ENCODE measurements around the gene ELF2.
"Not testable (repeated sequence)": the region's sequence is repeated elsewhere in the genome, so short reads cannot be mapped to it uniquely, and the experiment has no call there.

The ELF2 gene

DNA sequence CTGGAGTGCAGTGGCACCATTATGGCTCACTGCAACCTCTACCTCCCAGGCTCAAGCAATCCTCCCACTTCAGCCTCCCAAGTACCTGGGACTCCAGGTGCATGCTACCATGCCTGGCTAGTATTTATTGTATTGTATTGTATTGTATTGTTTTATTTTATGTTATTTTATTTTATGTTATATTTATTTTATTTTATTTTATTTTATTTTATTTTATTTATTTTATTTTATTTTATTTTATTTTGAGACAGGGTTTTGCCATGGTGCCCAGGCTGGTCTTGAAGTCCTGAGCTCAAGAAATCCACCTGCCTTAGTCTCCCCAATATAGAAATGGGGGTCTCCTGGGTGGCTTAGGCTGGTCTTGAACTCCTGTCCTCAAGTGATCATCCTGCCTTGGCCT is 42.6 kb downstream of the ELF2 start:
- no peak overlapping the region for H3K27ac Mint-ChIP-seq
- peaks cover 12% of the 10 kb centered on the region for H3K36me3 Mint-ChIP-seq
- H3K9me3 Mint-ChIP-seq: no peaks in the 10 kb centered on the region
- DNase-seq (ENCODE audit: low spot score in 2 of 2) (no peak), ATAC-seq (no peak)
- no peaks in the 10 kb centered on the region for H3K4me1 Mint-ChIP-seq
- H3K4me3 Mint-ChIP-seq: no peak overlapping the region

DNA sequence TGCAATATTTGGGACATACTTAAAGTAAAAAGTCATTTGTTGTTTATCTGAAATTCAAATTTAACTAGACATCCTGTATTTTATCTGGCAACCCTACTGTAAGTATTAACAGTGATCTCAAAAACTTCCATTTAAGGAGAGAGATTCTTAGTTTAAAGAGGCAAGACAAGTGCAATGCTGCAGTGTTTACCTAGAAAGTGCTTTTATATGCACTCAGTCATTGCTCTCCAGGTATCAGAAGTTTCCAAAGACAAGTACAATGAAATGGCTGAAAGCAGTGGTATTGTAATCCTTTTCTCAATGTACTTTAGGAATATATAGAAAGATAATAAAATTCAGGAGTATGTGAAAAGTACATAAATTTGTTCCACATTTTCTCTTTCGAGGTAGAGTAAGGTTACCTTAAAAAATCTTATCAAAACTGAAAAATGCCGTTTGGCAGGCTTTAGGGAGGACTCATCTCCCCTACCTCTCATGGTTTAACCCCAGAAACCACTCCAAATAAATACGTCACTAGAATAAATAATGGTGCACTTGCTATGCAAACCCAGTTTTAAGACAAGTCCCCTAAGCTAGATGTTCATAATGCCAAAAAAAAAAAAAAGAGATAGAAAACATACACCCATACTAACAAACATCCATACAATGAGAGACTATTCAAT is 45.7 kb downstream of the ELF2 start:
- no peaks in the 10 kb centered on the region for H3K9me3 Mint-ChIP-seq

DNA sequence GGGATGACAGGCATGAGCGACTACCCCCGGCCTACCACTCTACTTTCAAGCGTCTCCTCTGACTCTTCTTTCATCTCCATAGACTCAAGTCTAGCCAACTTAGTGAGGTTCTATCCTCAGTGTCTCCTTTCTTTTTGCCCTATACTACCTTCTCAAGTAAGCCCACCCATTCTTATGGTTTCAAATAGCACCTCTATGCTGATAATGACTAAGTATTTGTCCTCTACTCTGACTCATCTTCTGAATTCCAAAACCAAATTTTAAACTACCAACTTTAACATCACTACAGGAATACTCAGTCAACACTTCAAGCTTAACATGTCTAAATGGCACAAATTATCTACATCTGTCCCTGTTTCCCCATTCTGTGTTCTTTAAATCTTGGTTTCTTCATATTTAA is 47.8 kb downstream of the ELF2 start:
- Mint-ChIP-seq H3K4me1 (no peaks in the 10 kb centered on the region), H3K4me3 (no peak overlapping the region), H3K36me3 (no peaks in the 10 kb centered on the region), H3K27ac (no peak overlapping the region), H3K9me3 (no peaks in the 10 kb centered on the region)
- peak; percentile 51 for ATAC-seq
- DNase-seq (ENCODE audit: low spot score in 2 of 2): no peak

More for the DNA sequence above, 45.7 kb downstream of the ELF2 start:
- H3K4me3 Mint-ChIP-seq: no peak overlapping the region
- H3K4me1 Mint-ChIP-seq: no peaks in the 10 kb centered on the region
- no peak overlapping the region for H3K27ac Mint-ChIP-seq
- ATAC-seq (no peak), DNase-seq (ENCODE audit: low spot score in 2 of 2) (no peak)
- peaks cover 6% of the 10 kb centered on the region for H3K36me3 Mint-ChIP-seq

DNA sequence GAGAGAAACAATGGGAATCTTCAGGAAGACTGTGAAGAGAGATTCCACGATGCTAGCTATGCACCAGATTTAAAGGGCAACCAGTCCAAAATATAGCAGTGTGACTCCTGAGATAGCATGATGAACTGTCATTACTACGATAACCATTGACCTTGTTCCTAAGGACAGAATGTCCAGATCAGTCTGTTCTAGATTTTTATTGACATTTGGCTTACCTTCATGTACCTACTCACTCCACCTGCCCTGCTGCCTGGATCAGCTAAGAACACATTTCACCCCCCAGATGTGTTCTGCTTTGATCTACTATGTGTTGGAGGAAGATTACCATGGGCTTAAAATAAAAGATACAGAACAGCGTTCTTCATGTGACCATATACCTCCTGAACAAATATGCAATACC is 50.1 kb downstream of the ELF2 start:
- Mint-ChIP-seq H3K9me3 (no peaks in the 10 kb centered on the region), H3K4me3 (no peak overlapping the region), H3K4me1 (no peaks in the 10 kb centered on the region), H3K27ac (no peak overlapping the region), H3K36me3 (no peaks in the 10 kb centered on the region)
- ATAC-seq (no peak), DNase-seq (ENCODE audit: low spot score in 2 of 2) (no peak)

DNA sequence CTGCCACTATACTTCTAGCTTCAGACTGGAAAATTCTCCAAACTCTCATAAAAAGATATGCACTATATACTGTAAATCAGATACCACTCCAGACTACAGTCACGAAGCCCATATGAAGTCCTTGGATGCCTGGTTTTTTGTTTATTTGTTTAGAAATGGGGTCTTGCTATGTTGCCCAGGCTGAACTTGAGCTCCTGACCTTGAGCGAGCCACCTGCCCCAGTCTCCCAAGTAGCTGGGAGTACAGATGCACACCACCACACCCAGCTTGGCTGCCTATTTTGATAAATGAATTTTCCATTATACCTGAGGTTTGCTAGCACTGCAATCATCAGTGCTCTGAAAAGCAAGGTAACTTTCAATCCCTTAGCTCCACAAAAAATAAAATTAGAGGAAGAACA is 53.1 kb downstream of the ELF2 start:
- no peak overlapping the region for H3K27ac Mint-ChIP-seq
- H3K36me3 Mint-ChIP-seq: no peaks in the 10 kb centered on the region
- no peak overlapping the region for H3K4me3 Mint-ChIP-seq
- H3K9me3 Mint-ChIP-seq: no peaks in the 10 kb centered on the region
- DNase-seq (ENCODE audit: low spot score in 2 of 2) (no peak), ATAC-seq (no peak)
- H3K4me1 Mint-ChIP-seq: no peaks in the 10 kb centered on the region

DNA sequence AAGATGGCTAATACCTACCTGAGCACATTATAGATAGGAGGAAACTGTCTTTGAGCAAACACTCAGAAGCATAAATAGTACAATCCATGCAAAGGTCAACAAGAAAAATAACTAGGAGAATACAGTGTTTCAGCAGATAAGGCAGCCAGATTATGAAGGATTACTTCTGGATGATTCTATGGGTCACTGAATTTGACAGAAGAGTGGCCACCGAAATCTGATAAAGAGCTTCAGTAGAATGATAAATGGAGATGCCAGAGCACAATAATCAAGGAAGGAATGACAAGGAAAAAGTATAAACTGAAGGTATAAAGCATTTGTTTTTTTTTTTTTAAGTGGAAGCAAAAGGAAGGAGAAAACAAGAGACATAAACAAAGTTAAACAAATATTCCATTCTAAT is 58.7 kb downstream of the ELF2 start:
- DNase-seq (ENCODE audit: low spot score in 2 of 2) (no peak), ATAC-seq (no peak)
- no peak overlapping the region for H3K4me3 Mint-ChIP-seq
- no peak overlapping the region for H3K27ac Mint-ChIP-seq
- no peaks in the 10 kb centered on the region for H3K36me3 Mint-ChIP-seq
- no peaks in the 10 kb centered on the region for H3K9me3 Mint-ChIP-seq
- H3K4me1 Mint-ChIP-seq: no peaks in the 10 kb centered on the region

DNA sequence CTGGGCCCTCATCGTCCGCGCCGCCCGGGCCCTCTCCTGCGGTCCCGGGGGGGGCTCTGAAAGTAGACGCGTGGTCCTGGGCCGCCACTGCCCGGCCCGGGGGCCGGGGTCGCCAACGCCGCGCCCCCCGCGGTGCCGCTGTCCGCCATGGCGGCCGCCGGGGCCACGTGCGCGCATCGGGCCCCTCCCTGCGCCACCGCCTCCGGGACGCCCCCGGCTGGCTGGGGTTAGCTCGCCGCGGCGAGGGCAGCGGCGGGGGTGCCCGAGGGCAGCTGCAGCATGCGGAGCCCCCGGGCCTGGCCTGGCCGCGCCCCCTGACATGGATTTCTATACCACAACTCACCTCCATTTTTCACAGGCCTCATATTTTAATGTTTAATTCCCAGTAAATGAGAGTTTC is 61.8 kb downstream of the ELF2 start:
- ATAC-seq: no peak
- DNase-seq (ENCODE audit: low spot score in 2 of 2): no peak
- no peaks in the 10 kb centered on the region for H3K36me3 Mint-ChIP-seq
- H3K4me1 Mint-ChIP-seq: no peaks in the 10 kb centered on the region
- H3K9me3 Mint-ChIP-seq: no peaks in the 10 kb centered on the region
- H3K4me3 Mint-ChIP-seq: no peak overlapping the region
- H3K27ac Mint-ChIP-seq: no peak overlapping the region

DNA sequence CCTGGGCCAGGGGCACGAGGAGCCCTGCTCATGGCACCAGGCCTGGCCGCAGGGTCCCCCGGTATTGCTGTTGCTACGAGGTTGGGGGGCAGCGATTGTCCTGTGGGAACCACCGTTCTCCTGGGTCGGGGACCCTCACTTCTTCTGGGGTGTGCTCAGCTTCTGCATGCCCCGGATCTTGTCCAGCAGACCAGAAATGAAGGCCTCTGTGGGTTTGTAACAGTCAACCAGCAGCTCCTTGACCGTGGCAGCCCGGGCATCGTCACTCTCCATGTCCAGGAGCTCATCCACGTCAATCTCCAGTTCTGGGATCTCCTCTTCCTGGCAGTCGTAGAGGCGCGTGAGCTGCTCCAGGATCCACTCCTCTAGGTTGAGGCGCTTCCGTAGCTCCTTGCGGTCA is 62.2 kb downstream of the ELF2 start:
- H3K27ac Mint-ChIP-seq; ATAC-seq; DNase-seq (ENCODE audit: low spot score in 2 of 2); H3K4me1 Mint-ChIP-seq; H3K9me3 Mint-ChIP-seq; H3K4me3 Mint-ChIP-seq; H3K36me3 Mint-ChIP-seq: not testable (repeated sequence)

DNA sequence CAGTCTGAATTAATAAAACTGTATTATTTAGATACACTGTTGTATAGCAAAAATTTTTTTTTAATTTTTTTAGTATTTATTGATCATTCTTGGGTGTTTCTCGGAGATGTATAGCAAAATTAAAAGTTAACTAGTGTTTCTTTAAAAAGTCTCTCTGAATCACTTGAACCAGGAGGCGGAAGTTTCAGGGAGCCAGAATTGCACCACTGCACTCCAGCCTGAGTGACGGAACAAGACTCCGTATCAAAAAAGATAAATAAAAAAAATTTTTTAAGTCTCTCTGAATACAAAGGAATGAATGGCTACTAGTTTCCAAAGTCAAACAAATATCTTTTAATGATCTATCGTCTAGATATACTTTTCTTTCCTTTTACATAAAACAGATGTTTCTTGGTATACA is 64.4 kb downstream of the ELF2 start:
- DNase-seq (ENCODE audit: low spot score in 2 of 2) (no peak), ATAC-seq (no peak)
- Mint-ChIP-seq H3K4me3 (no peak overlapping the region), H3K27ac (no peak overlapping the region), H3K9me3 (no peaks in the 10 kb centered on the region), H3K36me3 (no peaks in the 10 kb centered on the region), H3K4me1 (no peaks in the 10 kb centered on the region)

DNA sequence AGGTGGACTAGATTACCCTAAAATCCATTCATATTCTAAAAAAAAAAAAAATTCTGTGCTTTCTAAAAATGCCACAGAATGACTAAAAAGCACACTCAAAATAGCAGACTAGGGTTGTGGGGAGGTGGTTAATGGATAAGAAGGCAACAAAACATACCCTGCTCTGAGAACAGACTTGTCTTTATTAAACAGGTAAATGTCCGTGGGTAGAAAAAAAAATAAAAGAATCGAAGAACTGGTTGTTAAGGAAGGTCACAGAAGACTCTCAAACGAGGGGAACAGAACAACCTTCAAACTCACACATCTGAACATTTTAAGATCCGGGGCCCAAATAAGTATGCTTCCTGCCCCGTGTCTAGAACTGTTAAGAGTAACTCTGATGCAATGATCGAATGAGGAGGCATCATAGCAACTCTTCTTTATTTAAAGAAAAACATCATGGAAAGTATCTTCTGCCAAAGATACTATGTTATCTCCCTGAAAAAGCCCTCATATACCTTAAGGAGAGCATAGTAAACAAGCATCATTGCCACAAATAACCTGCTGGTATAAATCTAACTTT is 68.4 kb downstream of the ELF2 start:
- Mint-ChIP-seq H3K27ac (no peak overlapping the region), H3K4me1 (no peaks in the 10 kb centered on the region), H3K9me3 (no peaks in the 10 kb centered on the region), H3K36me3 (no peaks in the 10 kb centered on the region), H3K4me3 (no peak overlapping the region)
- no peak for ATAC-seq
- DNase-seq (ENCODE audit: low spot score in 2 of 2): no peak

DNA sequence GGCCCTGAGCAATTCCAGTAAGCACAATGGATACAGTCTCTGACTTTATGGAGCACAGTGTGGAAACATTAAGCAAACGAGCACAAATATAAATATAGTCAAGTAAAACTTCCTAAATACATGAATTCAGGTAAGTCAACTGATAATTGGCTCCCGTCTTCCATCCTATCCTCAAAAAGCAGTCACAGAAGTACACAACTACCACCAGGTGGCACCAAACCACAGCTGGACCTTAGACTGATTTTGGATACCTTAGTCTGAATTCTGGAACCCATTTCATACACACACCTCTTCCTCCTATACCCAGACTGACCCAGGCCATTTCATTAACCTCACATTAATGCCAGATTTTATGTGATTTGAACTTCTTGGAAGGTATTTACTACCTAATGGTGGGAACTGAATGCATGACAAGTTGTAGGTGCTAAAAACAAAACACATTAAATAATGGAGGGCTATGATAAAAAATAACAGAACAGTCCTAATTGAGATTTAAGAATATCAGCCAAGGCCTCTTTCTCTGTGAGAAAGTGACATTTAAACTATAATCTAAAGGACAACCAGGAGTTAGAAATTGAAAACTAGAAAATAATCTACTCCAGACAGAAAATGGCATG is 77.5 kb downstream of the ELF2 start:
- DNase-seq (ENCODE audit: low spot score in 2 of 2) (peak; percentile 45 to 74), ATAC-seq (peak; percentile 77)
- no peak overlapping the region for H3K4me3 Mint-ChIP-seq
- no peaks in the 10 kb centered on the region for H3K9me3 Mint-ChIP-seq
- no peaks in the 10 kb centered on the region for H3K4me1 Mint-ChIP-seq
- no peak overlapping the region for H3K27ac Mint-ChIP-seq
- H3K36me3 Mint-ChIP-seq: no peaks in the 10 kb centered on the region

DNA sequence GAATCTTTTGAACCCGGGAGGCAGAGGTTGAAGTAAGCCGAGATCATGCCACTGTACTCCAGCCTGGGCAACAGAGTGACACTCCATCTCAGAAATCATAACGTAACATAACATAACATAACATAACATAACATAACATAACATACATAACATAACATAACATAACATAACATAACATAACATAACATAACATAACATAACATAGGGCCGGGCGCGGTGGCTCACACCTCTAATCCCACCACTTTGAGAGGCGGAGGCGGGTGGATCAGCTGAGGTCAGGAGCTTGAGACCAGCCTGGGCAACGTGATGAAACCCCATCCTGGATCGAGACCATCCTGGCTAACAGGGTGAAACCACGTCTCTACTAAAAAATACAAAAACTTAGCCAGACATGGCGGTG is 84.7 kb downstream of the ELF2 start:
- no peak overlapping the region for H3K27ac Mint-ChIP-seq
- no peaks in the 10 kb centered on the region for H3K36me3 Mint-ChIP-seq
- ATAC-seq (no peak), DNase-seq (ENCODE audit: low spot score in 2 of 2) (no peak)
- H3K9me3 Mint-ChIP-seq: no peaks in the 10 kb centered on the region
- no peak overlapping the region for H3K4me3 Mint-ChIP-seq
- no peaks in the 10 kb centered on the region for H3K4me1 Mint-ChIP-seq

DNA sequence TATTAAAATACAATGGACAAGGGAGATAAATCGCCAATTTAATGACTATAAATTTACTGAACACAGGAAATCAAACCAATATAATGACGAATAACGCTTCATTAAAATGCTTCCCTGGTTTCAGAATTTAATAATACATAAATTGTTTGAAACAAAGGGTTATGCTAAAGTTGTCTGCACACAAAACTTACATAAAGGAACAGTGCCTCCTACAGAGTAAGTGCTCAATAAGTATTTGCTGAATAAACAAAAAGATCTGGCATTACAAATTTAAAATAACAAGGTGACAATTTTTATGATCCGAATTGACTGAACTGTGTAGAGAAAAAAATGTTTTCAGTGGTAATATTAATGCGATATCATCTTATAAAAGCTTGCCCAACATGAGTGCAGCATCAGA is 91.9 kb downstream of the ELF2 start:
- DNase-seq (ENCODE audit: low spot score in 2 of 2) (no peak), ATAC-seq (no peak)
- peaks cover 12% of the 10 kb centered on the region for H3K4me1 Mint-ChIP-seq

DNA sequence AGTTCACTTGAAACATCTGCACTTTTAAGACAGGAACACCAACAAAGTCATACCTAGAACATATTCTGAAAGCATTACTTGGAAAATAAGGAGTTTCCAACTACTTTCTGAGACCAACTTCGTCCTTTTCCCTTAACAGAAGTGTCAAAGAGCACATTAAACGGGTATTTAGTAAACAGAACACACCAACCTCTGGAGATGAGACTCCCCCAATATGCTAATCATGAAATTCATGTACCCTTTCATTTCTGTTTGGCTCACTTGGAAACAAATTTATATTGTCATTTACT is 92.3 kb downstream of the ELF2 start:
- peaks cover 45% of the 10 kb centered on the region for H3K36me3 Mint-ChIP-seq
- DNase-seq (ENCODE audit: low spot score in 2 of 2): no peak

More for the DNA sequence above, 91.9 kb downstream of the ELF2 start:
- H3K27ac Mint-ChIP-seq: peak overlapping the region; percentile 100
- H3K36me3 Mint-ChIP-seq: peaks cover 42% of the 10 kb centered on the region
- no peaks in the 10 kb centered on the region for H3K9me3 Mint-ChIP-seq
- H3K4me3 Mint-ChIP-seq: peak overlapping the region; percentile 100

DNA sequence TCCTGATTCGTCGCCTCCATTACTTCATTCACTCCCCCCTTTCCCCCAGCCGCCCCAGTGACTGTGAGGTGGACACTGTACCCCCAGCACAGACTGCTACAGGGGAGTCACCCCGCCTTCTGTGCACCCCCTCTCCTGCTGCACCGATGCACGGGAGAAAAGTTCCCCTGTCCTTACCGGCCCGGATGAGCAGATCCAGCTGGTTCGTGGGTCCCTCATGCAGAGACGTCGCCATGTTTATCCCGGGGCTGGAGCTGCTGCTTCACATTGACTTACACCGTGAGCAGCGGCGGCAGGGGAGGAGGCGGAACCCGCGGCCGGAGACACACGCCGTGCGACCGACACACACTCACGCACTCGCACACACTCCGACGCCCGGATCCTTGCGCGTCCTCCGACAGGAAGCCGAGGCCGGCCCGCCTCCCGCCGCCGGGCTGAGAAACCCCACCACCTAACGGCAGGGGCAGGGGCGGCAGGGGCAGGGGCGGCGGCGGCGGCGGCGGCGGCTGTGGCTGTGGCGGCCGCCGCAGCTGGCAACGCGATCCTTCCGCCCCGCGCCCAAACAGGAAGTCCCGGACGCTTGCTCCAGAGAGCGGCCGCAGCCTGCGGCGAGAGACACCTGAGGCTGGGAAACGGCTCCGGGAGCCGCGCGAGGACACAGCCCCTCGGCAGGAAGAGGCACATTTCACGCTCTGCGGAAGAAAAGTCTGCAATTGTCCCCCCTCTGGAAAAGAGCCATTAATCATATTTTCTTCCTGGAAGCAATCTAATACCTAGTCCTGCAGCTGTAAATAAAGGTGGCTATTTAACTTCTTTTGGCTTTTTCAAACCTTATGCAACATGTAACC is 92.8 kb downstream of the ELF2 start:
- H3K36me3 Mint-ChIP-seq: peaks cover 49% of the 10 kb centered on the region
- H3K9me3 Mint-ChIP-seq: no peaks in the 10 kb centered on the region

More for the DNA sequence above, 92.3 kb downstream of the ELF2 start:
- Mint-ChIP-seq H3K9me3 (no peaks in the 10 kb centered on the region), H3K4me3 (peak overlapping the region; percentile 100), H3K4me1 (peaks cover 12% of the 10 kb centered on the region), H3K27ac (peak overlapping the region; percentile 100)
- no peak for ATAC-seq

DNA sequence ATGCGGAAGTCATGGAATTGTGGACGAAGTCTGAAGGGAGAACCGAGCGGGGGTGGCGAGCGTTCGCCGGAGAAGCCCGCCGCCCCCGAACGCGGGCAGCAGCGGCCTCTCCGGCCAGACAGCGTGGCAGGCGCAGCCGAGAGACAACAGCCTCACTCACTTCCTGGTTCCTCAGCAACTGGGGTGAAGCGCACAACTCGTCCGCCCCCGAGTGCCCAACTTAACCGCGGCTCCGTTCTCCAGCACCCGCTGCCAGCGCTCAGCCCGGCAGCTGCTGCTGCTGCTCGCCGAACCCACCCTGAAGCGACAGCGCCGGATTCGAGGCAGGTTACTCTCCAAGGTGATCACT is 93.4 kb downstream of the ELF2 start:
- H3K36me3 Mint-ChIP-seq: peaks cover 49% of the 10 kb centered on the region
- DNase-seq (ENCODE audit: low spot score in 2 of 2) (peak; percentile 46 to 86), ATAC-seq (peak; percentile 68)
- H3K9me3 Mint-ChIP-seq: no peaks in the 10 kb centered on the region
- peak overlapping the region; percentile 100 for H3K27ac Mint-ChIP-seq
- H3K4me3 Mint-ChIP-seq: peak overlapping the region; percentile 100
- H3K4me1 Mint-ChIP-seq: peaks cover 17% of the 10 kb centered on the region

More for the DNA sequence above, 92.8 kb downstream of the ELF2 start:
- peak in 1 of 2 donors; percentile 59 for DNase-seq (ENCODE audit: low spot score in 2 of 2)
- H3K4me3 Mint-ChIP-seq: peak overlapping the region; percentile 100
- peak; percentile 68 for ATAC-seq
- H3K27ac Mint-ChIP-seq: peak overlapping the region; percentile 100
- H3K4me1 Mint-ChIP-seq: peaks cover 16% of the 10 kb centered on the region
